H1 (cell line): ENCODE results near the gene SKAP2. TPM values are rescaled to one million over a fixed set of nuclear protein-coding genes. Genes with fewer than 3 reads are reported as not detected.

ENCODE experiments used
- FOSL1 ChIP-seq: IDR thresholded peaks from 2 replicates; pipeline ENCODE4 v1.6.1; 2011; ENCODE audit warnings: mild to moderate bottlenecking, low read depth, low read length, moderate library complexity; ENCODE audit not compliant: insufficient read depth
- JUND ChIP-seq: IDR thresholded peaks from 2 replicates; pipeline ENCODE4 v1.6.1; 2011; ENCODE audit warnings: mild to moderate bottlenecking, improper control_type of control experiment, low read length
- SIX5 ChIP-seq: IDR thresholded peaks from 2 replicates; pipeline ENCODE4 v1.6.1; 2011; ENCODE audit warnings: mild to moderate bottlenecking, low read depth, low read length
- polyA plus RNA-seq, 7 experiments: library from polyadenylated mRNA; depleted of rRNA in 3 of 7; stranded (reverse) in 5 of 7; unstranded in 2 of 7; fragments of >200 nt in 5 of 7; fragments of 200-250 nt in 2 of 7; gene quantifications; 1 replicate in 5 of 7; 2 replicates in 1 of 7; 4 replicates in 1 of 7; pipeline versions ENCODE4 v1.2.1 to v1.2.3, GENCODE V29; 2011 to 2013; ENCODE audit warnings: missing spikeins in 2 of 7, mixed read lengths in 2 of 7
- total RNA-seq: library from RNA; stranded (reverse); fragmentation: NEBNext Ultra II Directional; extraction: Animal tissue kit (Norgen Biotek cat#: 25700); gene quantifications from 2 replicates; pipeline ENCODE4 v1.2.1, GENCODE V29; 2021
- TF ChIP-seq, protein P1 (sequence below): fragments of 300-600 bp; sonication (generic); IDR thresholded peaks from 2 replicates; pipeline ENCODE4 v1.7.1; 2012; ENCODE audit warnings: low read length, moderate library complexity, mild to moderate bottlenecking, inconsistent platforms; ENCODE audit not compliant: insufficient replicate concordance

SKAP2 gene
- total and polyA plus RNA-seq, 2 of the 8 experiments (the other 6 are each of a cell fraction or from before 2014, with no cell fraction given), result 0.53 to 5.1 TPM

DNA sequence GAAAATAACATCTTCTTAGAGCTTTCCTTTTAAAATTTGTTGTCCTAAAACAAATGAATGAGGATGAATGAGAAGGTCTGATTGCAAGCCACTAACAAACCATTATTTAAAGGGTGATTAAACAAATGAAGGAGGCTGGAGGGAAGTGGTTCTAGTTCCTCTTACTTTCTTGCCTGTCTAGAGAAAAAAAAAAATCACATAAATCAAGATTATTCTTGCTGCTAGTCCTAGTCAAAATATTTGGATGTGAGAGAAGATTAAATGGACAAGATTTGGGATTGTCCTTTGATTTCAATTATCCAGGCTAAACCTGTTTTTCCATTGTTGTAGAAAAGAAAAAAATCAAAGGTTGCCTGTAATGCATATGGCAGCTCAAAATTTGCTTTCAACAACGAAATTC is 3.3 kb downstream of the SKAP2 start (continued):
- TF ChIP-seq, protein P1, sequence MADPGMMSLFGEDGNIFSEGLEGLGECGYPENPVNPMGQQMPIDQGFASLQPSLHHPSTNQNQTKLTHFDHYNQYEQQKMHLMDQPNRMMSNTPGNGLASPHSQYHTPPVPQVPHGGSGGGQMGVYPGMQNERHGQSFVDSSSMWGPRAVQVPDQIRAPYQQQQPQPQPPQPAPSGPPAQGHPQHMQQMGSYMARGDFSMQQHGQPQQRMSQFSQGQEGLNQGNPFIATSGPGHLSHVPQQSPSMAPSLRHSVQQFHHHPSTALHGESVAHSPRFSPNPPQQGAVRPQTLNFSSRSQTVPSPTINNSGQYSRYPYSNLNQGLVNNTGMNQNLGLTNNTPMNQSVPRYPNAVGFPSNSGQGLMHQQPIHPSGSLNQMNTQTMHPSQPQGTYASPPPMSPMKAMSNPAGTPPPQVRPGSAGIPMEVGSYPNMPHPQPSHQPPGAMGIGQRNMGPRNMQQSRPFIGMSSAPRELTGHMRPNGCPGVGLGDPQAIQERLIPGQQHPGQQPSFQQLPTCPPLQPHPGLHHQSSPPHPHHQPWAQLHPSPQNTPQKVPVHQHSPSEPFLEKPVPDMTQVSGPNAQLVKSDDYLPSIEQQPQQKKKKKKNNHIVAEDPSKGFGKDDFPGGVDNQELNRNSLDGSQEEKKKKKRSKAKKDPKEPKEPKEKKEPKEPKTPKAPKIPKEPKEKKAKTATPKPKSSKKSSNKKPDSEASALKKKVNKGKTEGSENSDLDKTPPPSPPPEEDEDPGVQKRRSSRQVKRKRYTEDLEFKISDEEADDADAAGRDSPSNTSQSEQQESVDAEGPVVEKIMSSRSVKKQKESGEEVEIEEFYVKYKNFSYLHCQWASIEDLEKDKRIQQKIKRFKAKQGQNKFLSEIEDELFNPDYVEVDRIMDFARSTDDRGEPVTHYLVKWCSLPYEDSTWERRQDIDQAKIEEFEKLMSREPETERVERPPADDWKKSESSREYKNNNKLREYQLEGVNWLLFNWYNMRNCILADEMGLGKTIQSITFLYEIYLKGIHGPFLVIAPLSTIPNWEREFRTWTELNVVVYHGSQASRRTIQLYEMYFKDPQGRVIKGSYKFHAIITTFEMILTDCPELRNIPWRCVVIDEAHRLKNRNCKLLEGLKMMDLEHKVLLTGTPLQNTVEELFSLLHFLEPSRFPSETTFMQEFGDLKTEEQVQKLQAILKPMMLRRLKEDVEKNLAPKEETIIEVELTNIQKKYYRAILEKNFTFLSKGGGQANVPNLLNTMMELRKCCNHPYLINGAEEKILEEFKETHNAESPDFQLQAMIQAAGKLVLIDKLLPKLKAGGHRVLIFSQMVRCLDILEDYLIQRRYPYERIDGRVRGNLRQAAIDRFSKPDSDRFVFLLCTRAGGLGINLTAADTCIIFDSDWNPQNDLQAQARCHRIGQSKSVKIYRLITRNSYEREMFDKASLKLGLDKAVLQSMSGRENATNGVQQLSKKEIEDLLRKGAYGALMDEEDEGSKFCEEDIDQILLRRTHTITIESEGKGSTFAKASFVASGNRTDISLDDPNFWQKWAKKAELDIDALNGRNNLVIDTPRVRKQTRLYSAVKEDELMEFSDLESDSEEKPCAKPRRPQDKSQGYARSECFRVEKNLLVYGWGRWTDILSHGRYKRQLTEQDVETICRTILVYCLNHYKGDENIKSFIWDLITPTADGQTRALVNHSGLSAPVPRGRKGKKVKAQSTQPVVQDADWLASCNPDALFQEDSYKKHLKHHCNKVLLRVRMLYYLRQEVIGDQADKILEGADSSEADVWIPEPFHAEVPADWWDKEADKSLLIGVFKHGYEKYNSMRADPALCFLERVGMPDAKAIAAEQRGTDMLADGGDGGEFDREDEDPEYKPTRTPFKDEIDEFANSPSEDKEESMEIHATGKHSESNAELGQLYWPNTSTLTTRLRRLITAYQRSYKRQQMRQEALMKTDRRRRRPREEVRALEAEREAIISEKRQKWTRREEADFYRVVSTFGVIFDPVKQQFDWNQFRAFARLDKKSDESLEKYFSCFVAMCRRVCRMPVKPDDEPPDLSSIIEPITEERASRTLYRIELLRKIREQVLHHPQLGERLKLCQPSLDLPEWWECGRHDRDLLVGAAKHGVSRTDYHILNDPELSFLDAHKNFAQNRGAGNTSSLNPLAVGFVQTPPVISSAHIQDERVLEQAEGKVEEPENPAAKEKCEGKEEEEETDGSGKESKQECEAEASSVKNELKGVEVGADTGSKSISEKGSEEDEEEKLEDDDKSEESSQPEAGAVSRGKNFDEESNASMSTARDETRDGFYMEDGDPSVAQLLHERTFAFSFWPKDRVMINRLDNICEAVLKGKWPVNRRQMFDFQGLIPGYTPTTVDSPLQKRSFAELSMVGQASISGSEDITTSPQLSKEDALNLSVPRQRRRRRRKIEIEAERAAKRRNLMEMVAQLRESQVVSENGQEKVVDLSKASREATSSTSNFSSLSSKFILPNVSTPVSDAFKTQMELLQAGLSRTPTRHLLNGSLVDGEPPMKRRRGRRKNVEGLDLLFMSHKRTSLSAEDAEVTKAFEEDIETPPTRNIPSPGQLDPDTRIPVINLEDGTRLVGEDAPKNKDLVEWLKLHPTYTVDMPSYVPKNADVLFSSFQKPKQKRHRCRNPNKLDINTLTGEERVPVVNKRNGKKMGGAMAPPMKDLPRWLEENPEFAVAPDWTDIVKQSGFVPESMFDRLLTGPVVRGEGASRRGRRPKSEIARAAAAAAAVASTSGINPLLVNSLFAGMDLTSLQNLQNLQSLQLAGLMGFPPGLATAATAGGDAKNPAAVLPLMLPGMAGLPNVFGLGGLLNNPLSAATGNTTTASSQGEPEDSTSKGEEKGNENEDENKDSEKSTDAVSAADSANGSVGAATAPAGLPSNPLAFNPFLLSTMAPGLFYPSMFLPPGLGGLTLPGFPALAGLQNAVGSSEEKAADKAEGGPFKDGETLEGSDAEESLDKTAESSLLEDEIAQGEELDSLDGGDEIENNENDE, result no peak
- TF ChIP-seq SIX5 (no peak), JUND (no peak), FOSL1 (no peak)
